ENCODE measurements around the gene SHQ1. TPM values are rescaled to one million over a fixed set of nuclear protein-coding genes. Genes with fewer than 3 reads are reported as not detected.

SHQ1 gene
- total and polyA plus RNA-seq, 9 of the 15 experiments (the other 6 are each of a cell fraction or from before 2014, with no cell fraction given), result 9.2 to 25.0 (median 14.1) TPM

DNA sequence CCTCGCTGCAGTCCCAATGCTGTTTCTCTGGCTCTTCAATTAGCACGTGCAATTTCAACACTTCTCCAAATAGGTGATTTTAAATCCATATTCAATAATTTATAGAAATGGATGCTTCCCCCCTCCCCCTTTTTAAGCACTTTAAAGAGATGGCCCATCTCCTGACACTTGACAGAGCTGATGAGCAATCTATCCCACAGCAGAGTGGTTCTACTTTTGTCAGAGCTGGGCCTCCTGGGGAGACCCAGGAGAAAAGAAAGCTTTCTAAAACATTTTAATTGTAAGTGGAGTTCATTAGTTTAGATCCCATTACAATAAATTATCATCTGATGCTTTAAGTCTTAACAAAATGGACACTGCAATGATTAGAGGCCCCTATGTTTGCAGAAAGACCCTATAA is 127.7 kb downstream of the SHQ1 start:
- DNase-seq (ENCODE audit: extremely low read depth in 1 of 4, low spot score in 3 of 4), result no peak
- Histone ChIP-seq H3K4me3 (no peak overlapping the region), H4K20me1 (replicated peaks; ENCODE audit: control insufficient read depth, insufficient read depth, low read length) (no peaks in the 10 kb centered on the region), H2AFZ (ENCODE audit: low read depth, low read length) (no peak overlapping the region), H3K9ac (ENCODE audit: insufficient read depth in 1 of 2, low read depth in 2 of 2, low read length in 2 of 2) (no peak overlapping the region), H3K27me3 (ENCODE audit: control insufficient read depth in 2 of 2, insufficient read depth in 2 of 2, low read length in 2 of 2) (0 out of 5 replicates have a peak, but pooled peaks cover 0 to 4% of the 10 kb centered on the region in 2 experiments), H3K4me1 (replicated peaks in 1 of 2; ENCODE audit: control insufficient read depth in 2 of 2, insufficient read depth in 2 of 2, low read length in 2 of 2) (no peaks in the 10 kb centered on the region), H3K79me2 (ENCODE audit: control insufficient read depth, insufficient read depth, low read length) (no peaks in the 10 kb centered on the region), H3K9me3 (replicated peaks; ENCODE audit: control insufficient read depth, insufficient read depth, low read depth, low read length) (no peaks in the 10 kb centered on the region; the same call in 1 of the 2 replicates), H3K36me3 (ENCODE audit: control insufficient read depth, insufficient read depth, low read length) (no peaks in the 10 kb centered on the region), H3K27ac (ENCODE audit: extremely low read depth, low read depth, low read length) (no peak overlapping the region), H3K4me2 (ENCODE audit: insufficient read depth, low read length) (no peak overlapping the region), H3K9me1 (ENCODE audit: control insufficient read depth, insufficient read depth, low read length) (no peaks in the 10 kb centered on the region)
- ChIA-PET POLR2A (interaction anchor here (0.9 kb wide), 1 partner anchor 11 kb away, joined by 3 read pairs; no protein-coding TSS in a partner anchor), CTCF (ENCODE audit: low intra/inter-chr PET ratio) (no interaction called here)
- in situ Hi-C loops (cut with MboI), result no loop called here
- WGBS (ENCODE audit: insufficient coverage, low coverage, missing lambda C conversion rate), result no CpG with 5 or more reads among the region's 2 CpGs
- intact Hi-C loops (cut with micrococcal nuclease), result no loop called here
- FAIRE-seq, result no peak
- no peak for ATAC-seq
- BruUV-seq (replicated peaks), result no TSS peak
- TF ChIP-seq ZBTB34 (CRISPR knock-in tag; IDR thresholded peaks at IDR 0.05) (no peak), CHD4 (IDR thresholded peaks at IDR 0.05; ENCODE audit: insufficient read depth, insufficient replicate concordance, low read depth, low read length, poor library complexity, severe bottlenecking) (no peak), RBM14 (IDR thresholded peaks at IDR 0.05; ENCODE audit: borderline replicate concordance, insufficient read depth, low read depth, low read length) (no peak), DACH1 (IDR thresholded peaks at IDR 0.05; ENCODE audit: partially characterized antibody) (no peak), FUS (optimal IDR thresholded peaks at IDR 0.05; ENCODE audit: low read depth, low read length) (no peak), ZNF644 (tag; IDR thresholded peaks at IDR 0.05; ENCODE audit: low read depth) (no peak), NBN (IDR thresholded peaks at IDR 0.05; ENCODE audit: low read depth) (no peak), EGR1 (conservative IDR thresholded peaks at IDR 0.05) (no peak), ARHGAP35 (IDR thresholded peaks at IDR 0.05; ENCODE audit: partially characterized antibody) (no peak), ZNF174 (CRISPR knock-in tag; IDR thresholded peaks at IDR 0.05) (no peak), SRSF7 (optimal IDR thresholded peaks at IDR 0.05; ENCODE audit: low read depth, low read length) (no peak), CUX1 (CRISPR knock-in tag; IDR thresholded peaks at IDR 0.05) (no peak), ZNF347 (CRISPR knock-in tag; IDR thresholded peaks at IDR 0.05; ENCODE audit: low read depth) (no peak), POLR3A (IDR thresholded peaks at IDR 0.05; ENCODE audit: borderline replicate concordance, extremely low read depth, insufficient read depth, insufficient read length) (no peak), ELF1 (tag; IDR thresholded peaks at IDR 0.05) (no peak), ZNF146 (CRISPR knock-in tag; IDR thresholded peaks at IDR 0.05; ENCODE audit: unreplicated experiment) (no peak)
